Stimulated activated CD8-positive, alpha-beta memory T cell treated with anti-CD3 and anti-CD28 coated beads, Interleukin-15, amount 100 ng/mL, for 4 hours (primary cell): ENCODE data around the gene TMPRSS2.
"Not testable (repeated sequence)": the region's sequence is repeated elsewhere in the genome, so short reads cannot be mapped to it uniquely, and the experiment has no call there.

Experiments used
- DNase-seq, 2 donors: peaks; one replicate each; pipeline ENCODE4 v3.0.0-alpha.2; 2020; ENCODE audit warnings: low read depth in 2 of 2

The TMPRSS2 gene

GRCh38 chr21:41426676-41427404 is 81.1 kb downstream of the TMPRSS2 start:
- no peak for DNase-seq

GRCh38 chr21:41425954-41426675 is 81.8 kb downstream of the TMPRSS2 start, which contains the start of gene MX1:
TSS of gene MX1 (plus strand) at chr21:41426239. CDS start at chr21:41432071, 5,832 bp downstream.
- peak; percentile 71 to 88 for DNase-seq

- DNase-seq: no peak
Measured at GRCh38 chr21:41425588-41425953, 82.4 kb downstream of the TMPRSS2 start.

GRCh38 chr21:41423305-41423636 is 84.7 kb downstream of the TMPRSS2 start:
- DNase-seq: not testable (repeated sequence)

GRCh38 chr21:41422546-41423304 is 85.2 kb downstream of the TMPRSS2 start:
- no peak for DNase-seq

- DNase-seq: not testable (repeated sequence)
Measured at GRCh38 chr21:41420998-41421397, 87.0 kb downstream of the TMPRSS2 start.

- DNase-seq: peak; percentile 42 to 53
Measured at GRCh38 chr21:41419921-41420862, 87.8 kb downstream of the TMPRSS2 start.

- no peak for DNase-seq
Measured at GRCh38 chr21:41418956-41419680, 88.8 kb downstream of the TMPRSS2 start.

GRCh38 chr21:41418393-41418792 is 89.6 kb downstream of the TMPRSS2 start:
- no peak for DNase-seq

GRCh38 chr21:41417505-41417904 is 90.5 kb downstream of the TMPRSS2 start:
- DNase-seq: not testable (repeated sequence)
